ENCODE results near the gene ACBD4.

DNA sequence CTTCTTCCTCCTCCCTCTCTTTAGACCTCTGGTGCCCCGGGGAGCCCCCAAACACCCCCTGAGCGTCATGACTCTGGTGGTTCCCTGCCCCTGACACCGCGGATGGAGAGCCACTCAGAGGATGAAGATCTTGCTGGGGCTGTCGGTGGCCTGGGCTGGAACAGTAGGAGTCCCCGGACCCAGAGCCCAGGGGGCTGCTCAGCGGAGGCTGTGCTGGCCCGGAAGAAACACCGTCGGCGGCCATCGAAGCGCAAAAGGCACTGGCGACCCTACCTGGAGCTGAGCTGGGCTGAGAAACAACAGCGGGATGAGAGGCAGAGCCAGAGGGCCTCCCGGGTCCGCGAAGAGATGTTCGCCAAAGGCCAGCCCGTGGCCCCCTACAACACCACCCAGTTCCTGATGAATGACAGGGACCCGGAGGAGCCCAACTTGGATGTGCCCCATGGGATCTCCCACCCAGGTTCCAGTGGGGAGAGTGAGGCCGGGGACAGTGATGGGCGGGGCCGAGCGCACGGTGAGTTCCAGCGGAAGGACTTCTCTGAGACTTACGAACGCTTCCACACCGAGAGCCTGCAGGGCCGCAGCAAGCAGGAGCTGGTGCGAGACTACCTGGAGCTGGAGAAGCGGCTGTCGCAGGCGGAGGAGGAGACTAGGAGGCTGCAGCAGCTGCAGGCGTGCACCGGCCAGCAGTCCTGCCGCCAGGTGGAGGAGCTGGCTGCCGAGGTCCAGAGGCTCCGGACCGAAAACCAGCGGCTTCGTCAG is 33.7 kb downstream of the ACBD4 start:
- TF ChIP-seq EP300 (IDR thresholded peaks at IDR 0.05), result no peak
- TF ChIP-seq, protein P1, sequence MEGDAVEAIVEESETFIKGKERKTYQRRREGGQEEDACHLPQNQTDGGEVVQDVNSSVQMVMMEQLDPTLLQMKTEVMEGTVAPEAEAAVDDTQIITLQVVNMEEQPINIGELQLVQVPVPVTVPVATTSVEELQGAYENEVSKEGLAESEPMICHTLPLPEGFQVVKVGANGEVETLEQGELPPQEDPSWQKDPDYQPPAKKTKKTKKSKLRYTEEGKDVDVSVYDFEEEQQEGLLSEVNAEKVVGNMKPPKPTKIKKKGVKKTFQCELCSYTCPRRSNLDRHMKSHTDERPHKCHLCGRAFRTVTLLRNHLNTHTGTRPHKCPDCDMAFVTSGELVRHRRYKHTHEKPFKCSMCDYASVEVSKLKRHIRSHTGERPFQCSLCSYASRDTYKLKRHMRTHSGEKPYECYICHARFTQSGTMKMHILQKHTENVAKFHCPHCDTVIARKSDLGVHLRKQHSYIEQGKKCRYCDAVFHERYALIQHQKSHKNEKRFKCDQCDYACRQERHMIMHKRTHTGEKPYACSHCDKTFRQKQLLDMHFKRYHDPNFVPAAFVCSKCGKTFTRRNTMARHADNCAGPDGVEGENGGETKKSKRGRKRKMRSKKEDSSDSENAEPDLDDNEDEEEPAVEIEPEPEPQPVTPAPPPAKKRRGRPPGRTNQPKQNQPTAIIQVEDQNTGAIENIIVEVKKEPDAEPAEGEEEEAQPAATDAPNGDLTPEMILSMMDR (IDR thresholded peaks at IDR 0.05), result no peak
- TF ChIP-seq POLR2A (IDR thresholded peaks at IDR 0.05), result no peak

Measured in tibial nerve (tissue), 4 donors.